Measurements from ENCODE around the gene BGLAP.
"Not testable (repeated sequence)": the region's sequence is repeated elsewhere in the genome, so short reads cannot be mapped to it uniquely, and the experiment has no call there.

BGLAP gene

GRCh38 chr1:156211243-156211642, 30.7 kb upstream of the BGLAP start:
- H3K4me3 ChIP-seq (ENCODE audit: low read depth, low read length), result no peak overlapping the region
- DNase-seq (ENCODE audit: low read depth), result no peak
- TF ChIP-seq MAX (IDR thresholded peaks at IDR 0.05; ENCODE audit: low read depth, low read length), result no peak
- no peak for TF ChIP-seq MYC (IDR thresholded peaks at IDR 0.05; ENCODE audit: low read depth, low read length)
- TF ChIP-seq CTCF (IDR thresholded peaks at IDR 0.05; ENCODE audit: low read depth, low read length), result no peak
- TF ChIP-seq POLR2A (IDR thresholded peaks at IDR 0.05; ENCODE audit: extremely low read depth, insufficient read length), result no peak

GRCh38 chr1:156212130-156212529, 29.9 kb upstream of the BGLAP start:
- TF ChIP-seq MYC (IDR thresholded peaks at IDR 0.05; ENCODE audit: low read depth, low read length), result no peak
- TF ChIP-seq MAX (IDR thresholded peaks at IDR 0.05; ENCODE audit: low read depth, low read length), result no peak
- no peak for TF ChIP-seq CTCF (IDR thresholded peaks at IDR 0.05; ENCODE audit: low read depth, low read length)
- no peak for TF ChIP-seq POLR2A (IDR thresholded peaks at IDR 0.05; ENCODE audit: extremely low read depth, insufficient read length)
- no peak for DNase-seq (ENCODE audit: low read depth)
- peak overlapping the region; percentile 69 for H3K4me3 ChIP-seq (ENCODE audit: low read depth, low read length)

- peak; percentile 97 for DNase-seq (ENCODE audit: low read depth)
- H3K4me3 ChIP-seq (ENCODE audit: low read depth, low read length), result peak within 1 kb of the TSS; percentile 74
- TF ChIP-seq POLR2A (IDR thresholded peaks at IDR 0.05; ENCODE audit: extremely low read depth, insufficient read length) (peak; percentile 88), MYC (IDR thresholded peaks at IDR 0.05; ENCODE audit: low read depth, low read length) (no peak; the same call in none of the 2 replicates), MAX (IDR thresholded peaks at IDR 0.05; ENCODE audit: low read depth, low read length) (peak; percentile 56; the same call in 1 of the 2 replicates)
Observed at GRCh38 chr1:156212833-156213643, 28.9 kb upstream of the BGLAP start, which contains the start of gene PMF1. PMF1 (plus strand) TSS chr1:156213007; CDS start chr1:156213016, 9 bp downstream.

GRCh38 chr1:156213644-156213966, 28.4 kb upstream of the BGLAP start:
- no peak for TF ChIP-seq MAX (IDR thresholded peaks at IDR 0.05; ENCODE audit: low read depth, low read length)
- TF ChIP-seq MYC (IDR thresholded peaks at IDR 0.05; ENCODE audit: low read depth, low read length), result no peak
- no peak for TF ChIP-seq POLR2A (IDR thresholded peaks at IDR 0.05; ENCODE audit: extremely low read depth, insufficient read length)
- TF ChIP-seq CTCF (IDR thresholded peaks at IDR 0.05; ENCODE audit: low read depth, low read length), result no peak
- H3K4me3 ChIP-seq (ENCODE audit: low read depth, low read length), result peak overlapping the region; percentile 74
- no peak for DNase-seq (ENCODE audit: low read depth)

GRCh38 chr1:156214024-156214748, 27.8 kb upstream of the BGLAP start:
- no peak for DNase-seq (ENCODE audit: low read depth)
- H3K4me3 ChIP-seq (ENCODE audit: low read depth, low read length), result peak overlapping the region; percentile 74
- TF ChIP-seq CTCF (IDR thresholded peaks at IDR 0.05; ENCODE audit: low read depth, low read length), result no peak
- TF ChIP-seq MAX (IDR thresholded peaks at IDR 0.05; ENCODE audit: low read depth, low read length), result no peak
- no peak for TF ChIP-seq POLR2A (IDR thresholded peaks at IDR 0.05; ENCODE audit: extremely low read depth, insufficient read length)
- TF ChIP-seq MYC (IDR thresholded peaks at IDR 0.05; ENCODE audit: low read depth, low read length), result no peak

GRCh38 chr1:156216361-156217086, 25.5 kb upstream of the BGLAP start:
- DNase-seq (ENCODE audit: low read depth), result not testable (repeated sequence)

More at GRCh38 chr1:156216361-156217086, 25.5 kb upstream of the BGLAP start:
- not testable (repeated sequence) for H3K4me3 ChIP-seq (ENCODE audit: low read depth, low read length)
